ENCODE measurements around the gene WDR72.

- no peak for TF ChIP-seq CTCF (IDR thresholded peaks at IDR 0.05)
- TF ChIP-seq POLR2A (IDR thresholded peaks at IDR 0.05), result no peak
These were observed 65.6 kb downstream of the WDR72 start for GRCh38 chr15:53693729-53694475.

Measured in heart left ventricle (tissue), 13 donors.